ENCODE measurements around the gene PRICKLE4. TPM values are rescaled to one million over a fixed set of nuclear protein-coding genes. Genes with fewer than 3 reads are reported as not detected.

Gene PRICKLE4
- total RNA-seq, 1 experiment from 2014 or later = 0.70 TPM

GRCh38 chr6:41768545-41769308 lies 11.9 kb upstream of the PRICKLE4 start:
- no peak overlapping the region for H3T11ph ChIP-seq (ENCODE audit: low read length)
- H2BK15ac ChIP-seq (ENCODE audit: low read depth, low read length) = no peak overlapping the region
- no peaks in the 10 kb centered on the region for H3K9me3 ChIP-seq (ENCODE audit: control insufficient read depth, low read depth, low read length)
- H4K91ac ChIP-seq (ENCODE audit: insufficient read length, low read depth, low read length) = no peak overlapping the region
- no peak for TF ChIP-seq CTCF (conservative IDR thresholded peaks at IDR 0.05)
- no peaks in the 10 kb centered on the region for H3K23me2 ChIP-seq (ENCODE audit: insufficient read length, low read depth, low read length, poor library complexity, severe bottlenecking)
- H3K4me3 Mint-ChIP-seq = no peak overlapping the region
- H3K27me3 Mint-ChIP-seq (ENCODE audit: low read depth) = no peaks in the 10 kb centered on the region; the same call in 1 of the 2 replicates
- peaks cover 5 to 19% of the 10 kb centered on the region in 2 experiments; a peak in 3 of 4 replicates for H3K4me1 Mint-ChIP-seq
- H3K18ac ChIP-seq (ENCODE audit: insufficient read length, low read depth, low read length) = no peak overlapping the region
- no peaks in the 10 kb centered on the region for H3K79me2 ChIP-seq (ENCODE audit: insufficient read depth, low read length)
- no peaks in the 10 kb centered on the region for H3K27me3 ChIP-seq (ENCODE audit: insufficient read depth, low read length)
- H2AK5ac ChIP-seq (ENCODE audit: insufficient read length, low read length) = no peak overlapping the region
- H2AFZ ChIP-seq (ENCODE audit: low read length) = no peak overlapping the region
- H2BK20ac ChIP-seq (ENCODE audit: low read depth, low read length, poor library complexity, severe bottlenecking) = no peak overlapping the region
- no peak overlapping the region for H3K9ac ChIP-seq (ENCODE audit: extremely low read depth, insufficient read length, low read length)
- no peaks in the 10 kb centered on the region for H3K79me1 ChIP-seq (ENCODE audit: insufficient read depth, low read depth, low read length, poor library complexity, severe bottlenecking)
- no peak overlapping the region for H4K5ac ChIP-seq (ENCODE audit: insufficient read length, low read depth, low read length)
- H2BK5ac ChIP-seq (ENCODE audit: insufficient read length, low read length) = no peak overlapping the region
- H4K8ac ChIP-seq (replicated peaks; ENCODE audit: insufficient read length, low read depth, low read length) = no peak overlapping the region
- no peaks in the 10 kb centered on the region for H3K4me1 ChIP-seq (ENCODE audit: insufficient read depth, low read length)
- no peak for DNase-seq
- no peaks in the 10 kb centered on the region for H4K20me1 ChIP-seq (ENCODE audit: control insufficient read depth, insufficient read depth, insufficient read length)
- H3K36me3 Mint-ChIP-seq (ENCODE audit: insufficient read depth in 1 of 3, low read depth in 3 of 3) = peaks cover 8 to 24% (median 22%) of the 10 kb centered on the region in 3 experiments; a peak in 6 of 7 replicates
- H3K27ac ChIP-seq (ENCODE audit: insufficient read length, low read depth, low read length) = no peak overlapping the region
- H3K9me3 Mint-ChIP-seq = no peaks in the 10 kb centered on the region; a peak in 1 of 5 replicates
- H2BK12ac ChIP-seq (ENCODE audit: insufficient read length, low read depth, low read length) = no peak overlapping the region
- H3K23ac ChIP-seq (ENCODE audit: insufficient read length, low read depth, low read length) = no peak overlapping the region
- H3K56ac ChIP-seq (ENCODE audit: insufficient read length, low read depth, low read length) = no peak overlapping the region
- H3K14ac ChIP-seq (ENCODE audit: insufficient read depth, low read length) = no peak overlapping the region
- H3K4ac ChIP-seq (ENCODE audit: low read depth, low read length) = no peak overlapping the region
- no peak overlapping the region for H2BK120ac ChIP-seq (ENCODE audit: low read depth, low read length, poor library complexity, severe bottlenecking)
- H3K27ac Mint-ChIP-seq = peak overlapping the region in 2 of 3 experiments; percentile 51 to 75; a peak in 2 of 7 replicates
- WGBS (ENCODE audit: extremely low coverage, insufficient read length, low lambda C conversion rate) = no CpG with 5 or more reads among the region's 10 CpGs
- no peak overlapping the region for H3K4me2 ChIP-seq (ENCODE audit: insufficient read depth, insufficient read length, low read length)
